ENCODE measurements around the gene AP4E1.

AP4E1 gene

DNA sequence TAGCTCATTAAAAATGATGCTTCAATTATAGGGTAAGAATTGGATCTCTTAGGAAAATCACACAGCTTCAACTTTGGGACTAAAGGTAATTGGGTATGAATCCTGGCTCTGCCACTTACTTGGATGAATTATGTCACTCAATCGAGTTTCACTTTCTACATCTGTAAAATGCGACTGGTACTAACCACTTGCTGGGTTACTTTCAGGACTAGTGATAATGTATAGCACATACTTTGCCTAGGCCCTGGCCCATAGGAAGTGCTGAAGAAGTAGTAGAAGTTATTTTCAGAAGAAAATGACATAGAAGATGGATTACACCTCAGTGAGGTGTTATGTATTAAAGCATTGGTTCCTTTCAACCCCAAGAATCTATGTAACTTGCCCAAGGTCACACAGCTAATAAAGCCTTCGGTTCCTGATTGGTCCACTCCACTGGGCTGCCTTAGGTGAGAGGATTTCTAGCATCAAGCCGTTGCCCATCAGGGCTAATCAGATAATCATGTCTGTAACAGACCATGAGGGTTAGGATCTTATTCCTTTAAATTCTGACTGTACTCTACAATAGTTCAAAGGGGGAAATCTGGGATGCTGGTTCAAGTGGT, 29.4 kb upstream of the AP4E1 start:
- CTCF ChIA-PET: interaction anchor here (1.0 to 3.9 kb wide), 3 partner anchors 30 to 204 kb away, joined by 3 to 26 read pairs (median 4); no protein-coding TSS in a partner anchor
- no peak overlapping the region for H3K4me3 ChIP-seq (ENCODE audit: low read depth, low read length)
- TF ChIP-seq, protein P1, sequence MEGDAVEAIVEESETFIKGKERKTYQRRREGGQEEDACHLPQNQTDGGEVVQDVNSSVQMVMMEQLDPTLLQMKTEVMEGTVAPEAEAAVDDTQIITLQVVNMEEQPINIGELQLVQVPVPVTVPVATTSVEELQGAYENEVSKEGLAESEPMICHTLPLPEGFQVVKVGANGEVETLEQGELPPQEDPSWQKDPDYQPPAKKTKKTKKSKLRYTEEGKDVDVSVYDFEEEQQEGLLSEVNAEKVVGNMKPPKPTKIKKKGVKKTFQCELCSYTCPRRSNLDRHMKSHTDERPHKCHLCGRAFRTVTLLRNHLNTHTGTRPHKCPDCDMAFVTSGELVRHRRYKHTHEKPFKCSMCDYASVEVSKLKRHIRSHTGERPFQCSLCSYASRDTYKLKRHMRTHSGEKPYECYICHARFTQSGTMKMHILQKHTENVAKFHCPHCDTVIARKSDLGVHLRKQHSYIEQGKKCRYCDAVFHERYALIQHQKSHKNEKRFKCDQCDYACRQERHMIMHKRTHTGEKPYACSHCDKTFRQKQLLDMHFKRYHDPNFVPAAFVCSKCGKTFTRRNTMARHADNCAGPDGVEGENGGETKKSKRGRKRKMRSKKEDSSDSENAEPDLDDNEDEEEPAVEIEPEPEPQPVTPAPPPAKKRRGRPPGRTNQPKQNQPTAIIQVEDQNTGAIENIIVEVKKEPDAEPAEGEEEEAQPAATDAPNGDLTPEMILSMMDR (IDR thresholded peaks at IDR 0.05; ENCODE audit: insufficient read depth, low read length, missing control alignments): no peak
- POLR2A ChIA-PET: no interaction called here
- DNase-seq (ENCODE audit: low read depth, low spot score): no peak

DNA sequence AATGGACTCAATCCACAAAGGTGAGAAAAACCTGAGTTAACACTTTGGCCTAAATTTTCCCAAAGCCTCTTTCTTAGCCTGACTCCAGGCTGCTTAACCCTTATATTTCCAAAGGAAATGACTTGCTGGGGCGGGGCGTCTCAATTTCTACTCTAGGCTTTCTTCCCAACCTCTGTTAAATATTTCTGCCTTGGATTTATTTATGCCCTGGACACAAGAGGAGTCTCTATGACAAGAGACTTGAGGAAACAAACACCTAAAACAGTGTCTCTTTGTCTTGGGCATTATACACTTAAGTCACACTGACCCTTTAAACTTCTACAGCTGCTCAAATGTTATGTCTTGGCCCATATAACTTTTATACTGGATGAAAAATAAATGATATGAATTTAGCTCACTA, 28.3 kb upstream of the AP4E1 start:
- TF ChIP-seq, protein P1 (IDR thresholded peaks at IDR 0.05; ENCODE audit: insufficient read depth, low read length, missing control alignments): no peak
- no peak for DNase-seq (ENCODE audit: low read depth, low spot score)
- ChIA-PET CTCF (interaction anchor here (1.1 to 3.9 kb wide), 3 partner anchors 12 to 205 kb away, joined by 3 to 26 read pairs (median 5); no protein-coding TSS in a partner anchor), POLR2A (interaction anchor here (0.5 kb wide), 1 partner anchor 230 kb away, joined by 4 read pairs; no protein-coding TSS in a partner anchor)
- H3K4me3 ChIP-seq (ENCODE audit: low read depth, low read length): no peak overlapping the region

DNA sequence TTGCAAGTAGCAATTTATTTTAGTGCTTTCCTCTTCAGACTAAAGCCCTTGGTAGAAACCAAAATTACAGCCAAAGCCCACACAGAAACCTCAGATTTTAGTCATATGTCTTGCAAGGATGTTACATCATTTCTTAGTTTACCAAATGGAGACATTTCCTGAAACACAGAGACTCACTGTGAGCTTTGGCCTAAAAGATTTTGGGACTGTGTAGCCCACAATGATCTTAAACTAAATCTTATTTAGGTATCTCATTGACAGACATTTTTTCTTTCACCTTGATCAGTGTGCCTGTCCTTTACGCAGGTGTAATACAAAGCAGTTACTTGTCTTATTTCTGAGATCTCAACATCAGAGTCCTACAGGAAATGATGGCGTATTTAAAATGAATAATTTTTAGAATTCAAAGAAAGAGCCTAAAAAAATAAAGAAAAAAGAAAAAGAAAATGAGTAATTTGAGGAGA, 27.8 kb upstream of the AP4E1 start:
- ChIA-PET CTCF (interaction anchor here (1.1 to 3.9 kb wide), 3 partner anchors 11 to 205 kb away, joined by 3 to 26 read pairs (median 5); no protein-coding TSS in a partner anchor), POLR2A (interaction anchor here (0.5 kb wide), 1 partner anchor 230 kb away, joined by 4 read pairs; no protein-coding TSS in a partner anchor)
- TF ChIP-seq, protein P1 (IDR thresholded peaks at IDR 0.05; ENCODE audit: insufficient read depth, low read length, missing control alignments): no peak
- DNase-seq (ENCODE audit: low read depth, low spot score): no peak
- no peak overlapping the region for H3K4me3 ChIP-seq (ENCODE audit: low read depth, low read length)

DNA sequence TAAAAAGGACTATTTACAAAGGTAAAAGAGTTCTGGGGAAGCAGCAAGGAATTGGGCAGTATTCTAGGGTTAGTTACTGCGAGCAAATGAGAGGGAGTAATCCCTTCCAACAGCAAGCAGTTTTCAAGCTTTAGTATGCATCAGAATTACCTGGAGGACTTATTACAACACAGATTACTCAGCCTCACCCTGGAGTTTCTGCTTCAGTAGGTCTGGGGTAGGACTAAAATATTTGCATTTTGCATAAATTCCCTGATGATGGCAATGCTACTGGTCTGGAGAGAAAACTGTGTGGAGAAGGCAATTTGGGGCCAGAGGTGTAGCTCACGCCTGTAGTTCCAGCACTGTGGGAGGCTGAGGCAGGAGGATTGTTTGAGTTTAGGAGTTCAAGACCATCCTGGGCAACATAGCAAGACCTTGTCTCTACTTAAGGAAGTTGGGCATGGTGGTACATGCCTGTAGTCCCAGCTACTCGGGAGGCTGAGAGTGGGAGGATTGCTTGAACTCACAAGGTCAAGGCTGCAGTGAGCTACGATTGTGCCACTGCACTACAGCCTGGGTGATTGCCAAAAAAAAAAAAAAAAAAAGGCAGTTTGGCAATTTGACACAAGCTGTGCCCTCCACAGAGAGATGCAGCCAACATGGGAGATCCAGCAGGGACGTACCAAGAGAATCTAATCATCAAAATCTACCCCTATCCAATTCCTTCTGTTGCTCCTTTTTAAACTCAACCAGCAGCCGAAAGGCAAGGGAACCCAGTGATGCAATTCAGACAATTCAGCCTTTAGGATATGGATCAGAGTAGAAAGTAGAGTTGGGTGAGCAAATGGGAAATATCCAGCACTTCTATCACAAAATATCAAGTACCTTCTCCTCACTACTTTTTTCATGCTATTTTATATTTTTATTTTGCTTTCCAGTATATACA, 27.1 kb upstream of the AP4E1 start:
- ChIA-PET POLR2A (no interaction called here), CTCF (interaction anchor here (0.6 to 7.3 kb wide), 6 partner anchors 10 to 206 kb away, joined by 3 to 58 read pairs (median 4); no protein-coding TSS in a partner anchor)
- TF ChIP-seq, protein P1 (IDR thresholded peaks at IDR 0.05; ENCODE audit: insufficient read depth, low read length, missing control alignments): no peak
- DNase-seq (ENCODE audit: low read depth, low spot score): no peak
- no peak overlapping the region for H3K4me3 ChIP-seq (ENCODE audit: low read depth, low read length)

DNA sequence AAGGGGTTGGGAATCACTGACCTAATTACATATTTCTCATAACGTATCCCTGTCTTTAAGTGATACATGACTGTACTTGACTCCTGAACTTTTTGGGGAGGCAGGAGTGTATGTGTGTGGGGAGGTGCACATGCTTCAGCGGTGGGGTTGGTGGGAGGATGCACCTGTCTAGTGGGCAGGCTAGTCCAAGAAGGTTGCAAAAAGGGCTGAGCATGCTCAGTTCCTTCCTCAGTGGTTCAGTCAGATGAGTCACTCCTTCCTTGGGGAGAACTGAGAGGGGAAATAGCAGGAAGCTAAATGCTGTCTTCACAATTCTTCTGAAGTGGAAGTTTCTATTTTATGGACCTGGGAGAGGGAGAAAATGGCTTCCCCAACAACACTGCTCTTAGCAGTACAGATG, 24.6 kb upstream of the AP4E1 start:
- TF ChIP-seq, protein P1 (IDR thresholded peaks at IDR 0.05; ENCODE audit: insufficient read depth, low read length, missing control alignments): no peak
- POLR2A ChIA-PET: no interaction called here
- no peak overlapping the region for H3K4me3 ChIP-seq (ENCODE audit: low read depth, low read length)
- CTCF ChIA-PET: interaction anchor here (3.0 to 7.3 kb wide), 2 partner anchors 15 to 209 kb away, joined by 8 to 58 read pairs; no protein-coding TSS in a partner anchor
- DNase-seq (ENCODE audit: low read depth, low spot score): no peak
